IMR-90 (cell line): ENCODE data around the gene DENND1A. TPM values are rescaled to one million over a fixed set of nuclear protein-coding genes. Genes with fewer than 3 reads are reported as not detected.

Source experiments
- ATAC-seq: fragments of 200-7000 bp; cut with Tn5 transposase; 2 replicates; pipeline ENCODE4 v1.9.1; 2020; ENCODE audit warnings: low read depth, mild to moderate bottlenecking, moderate library complexity
- BruUV-seq: library from RNA; stranded (reverse); fragments of 400-500 nt; replicated peaks from 2 replicates; lab custom pipeline; 2021; lab: Mats Ljungman, UMichigan
- CTCF ChIA-PET: fragments of 300-600 bp; formaldehyde crosslinking; extraction: SDS; loops from one replicate; lab custom pipeline; 2021; ENCODE audit warnings: antibody characterized with exemption; lab: Yijun Ruan, JAX
- POLR2A ChIA-PET: fragments of 300-600 bp; sonication (Branson Sonifier 250); formaldehyde crosslinking; loops from one replicate; lab custom pipeline; 2022; ENCODE audit warnings: antibody characterized with exemption; ENCODE audit not compliant: unreplicated experiment; lab: Charles Lee
- DNase-seq: peaks from one replicate; pipeline ENCODE4 v3.0.0; 2013
- H2AFZ ChIP-seq: replicated peaks from 2 replicates; pipeline ENCODE3; 2013; ENCODE audit warnings: low read length, mild to moderate bottlenecking; ENCODE audit not compliant: poor library complexity
- H2AK5ac ChIP-seq: 2 replicates; pipeline ENCODE4 v1.6.1; 2013; ENCODE audit warnings: low read depth, low read length, inconsistent platforms
- H2AK9ac ChIP-seq: replicated peaks from 2 replicates; pipeline ENCODE3; 2013; ENCODE audit warnings: mild to moderate bottlenecking, low read depth, low read length, moderate library complexity; ENCODE audit not compliant: poor library complexity
- H2BK120ac ChIP-seq: 2 replicates; pipeline ENCODE4 v1.6.1; 2013; ENCODE audit warnings: low read depth, low read length, inconsistent platforms
- H2BK15ac ChIP-seq: 3 replicates; pipeline ENCODE4 v1.6.1; 2013; ENCODE audit warnings: low read depth, low read length, inconsistent platforms
- H2BK20ac ChIP-seq: 2 replicates; pipeline ENCODE4 v1.6.1; 2013; ENCODE audit warnings: low read depth, mild to moderate bottlenecking, inconsistent platforms, low read length, moderate library complexity
- H2BK5ac ChIP-seq: 2 replicates; pipeline ENCODE4 v1.6.1; 2013; ENCODE audit warnings: mild to moderate bottlenecking, low read depth, low read length, inconsistent platforms; ENCODE audit not compliant: poor library complexity, severe bottlenecking
- H3K14ac ChIP-seq: replicated peaks from 2 replicates; pipeline ENCODE4 v1.6.1; 2013; ENCODE audit warnings: low read depth, low read length, inconsistent platforms
- H3K18ac ChIP-seq: 2 replicates; pipeline ENCODE4 v1.6.1; 2013; ENCODE audit warnings: low read depth, low read length, control low read depth
- H3K23ac ChIP-seq: 2 replicates; pipeline ENCODE4 v1.6.1; 2013; ENCODE audit warnings: low read depth, low read length, inconsistent platforms
- H3K27ac ChIP-seq: 2 replicates; pipeline ENCODE4 v1.5.1; 2013; ENCODE audit warnings: mild to moderate bottlenecking, control low read depth, low read length; ENCODE audit not compliant: insufficient read depth
- H3K27me3 ChIP-seq: 2 replicates; pipeline ENCODE4 v1.6.1; 2013; ENCODE audit warnings: low read length; ENCODE audit not compliant: control insufficient read depth, insufficient read depth
- H3K36me3 ChIP-seq: 2 replicates; pipeline ENCODE4 v1.6.1; 2013; ENCODE audit warnings: low read length, mixed read lengths; ENCODE audit not compliant: control insufficient read depth, insufficient read depth
- H3K4ac ChIP-seq: 2 replicates; pipeline ENCODE4 v1.6.1; 2013; ENCODE audit warnings: low read depth, low read length, inconsistent platforms
- H3K4me1 ChIP-seq: 2 replicates; pipeline ENCODE4 v1.6.1; 2013; ENCODE audit warnings: low read length, mixed read lengths; ENCODE audit not compliant: control insufficient read depth, insufficient read depth
- H3K4me2 ChIP-seq: 2 replicates; pipeline ENCODE4 v1.6.1; 2013; ENCODE audit warnings: low read depth, mild to moderate bottlenecking, control low read depth, low read length, moderate library complexity
- H3K4me3 ChIP-seq: 2 replicates; pipeline ENCODE4 v1.5.1; 2013; ENCODE audit warnings: low read depth, mild to moderate bottlenecking, control low read depth, low read length, moderate library complexity; ENCODE audit not compliant: insufficient read depth
- H3K56ac ChIP-seq: 2 replicates; pipeline ENCODE4 v1.6.1; 2013; ENCODE audit warnings: low read length, inconsistent platforms; ENCODE audit not compliant: insufficient read depth; ENCODE audit errors: extremely low read depth
- H3K79me1 ChIP-seq, 2 experiments: 2 replicates each; pipeline ENCODE4 v1.6.1; 2013; ENCODE audit warnings: low read length in 2 of 2, inconsistent platforms in 1 of 2, low read depth in 1 of 2
- H3K9ac ChIP-seq: 2 replicates; pipeline ENCODE4 v1.6.1; 2013; ENCODE audit warnings: low read depth, low read length, control low read depth
- H3K9me1 ChIP-seq: 2 replicates; pipeline ENCODE4 v1.6.1; 2013; ENCODE audit warnings: low read length, inconsistent platforms; ENCODE audit not compliant: insufficient read depth
- H3K9me3 ChIP-seq: 2 replicates; pipeline ENCODE4 v1.6.1; 2013; ENCODE audit warnings: low read length; ENCODE audit not compliant: control insufficient read depth, insufficient read depth
- H4K20me1 ChIP-seq: 2 replicates; pipeline ENCODE4 v1.6.1; 2013; ENCODE audit warnings: low read length, inconsistent platforms; ENCODE audit not compliant: insufficient read depth
- H4K5ac ChIP-seq: 2 replicates; pipeline ENCODE4 v1.6.1; 2013; ENCODE audit warnings: mild to moderate bottlenecking, low read depth, low read length, control low read depth
- H4K8ac ChIP-seq, 2 experiments: 2 replicates each; pipeline ENCODE4 v1.6.1; 2013; ENCODE audit warnings: low read depth in 2 of 2, low read length in 2 of 2, control low read depth in 1 of 2, inconsistent platforms in 1 of 2
- H4K91ac ChIP-seq: 2 replicates; pipeline ENCODE4 v1.6.1; 2013; ENCODE audit warnings: low read depth, low read length, inconsistent platforms; ENCODE audit not compliant: insufficient read depth
- BHLHE40 ChIP-seq: fragments of 150-350 bp; IDR thresholded peaks from 2 replicates; pipeline ENCODE4 v1.6.1; 2016; ENCODE audit warnings: mild to moderate bottlenecking, low read depth, low read length
- CEBPB ChIP-seq: IDR thresholded peaks from 2 replicates; pipeline ENCODE4 v1.6.1; 2012; ENCODE audit warnings: low read depth, low read length, improper control_type of control experiment
- CHD1 ChIP-seq: IDR thresholded peaks from 2 replicates; pipeline ENCODE4 v1.6.1; 2012; ENCODE audit warnings: low read depth, low read length, improper control_type of control experiment
- CTCF ChIP-seq: conservative IDR thresholded peaks from 2 replicates; pipeline ENCODE4 v1.5.1; 2012; ENCODE audit warnings: mild to moderate bottlenecking, low read depth, low read length, improper control_type of control experiment
- FOS ChIP-seq: fragments of 150-350 bp; IDR thresholded peaks from 2 replicates; pipeline ENCODE4 v1.6.1; 2016; ENCODE audit warnings: low read depth, low read length
- MAFK ChIP-seq: IDR thresholded peaks from 2 replicates; pipeline ENCODE4 v1.6.1; 2012; ENCODE audit warnings: low read depth, low read length, improper control_type of control experiment
- MAZ ChIP-seq: IDR thresholded peaks from 2 replicates; pipeline ENCODE4 v1.6.1; 2012; ENCODE audit warnings: low read depth, mild to moderate bottlenecking, low read length, improper control_type of control experiment, moderate library complexity, borderline replicate concordance
- MXI1 ChIP-seq: IDR thresholded peaks from 2 replicates; pipeline ENCODE4 v1.6.1; 2012; ENCODE audit warnings: low read depth, mild to moderate bottlenecking, low read length, moderate library complexity, borderline replicate concordance
- NFE2L2 ChIP-seq: fragments of 150-350 bp; IDR thresholded peaks from 2 replicates; pipeline ENCODE4 v1.6.1; 2016; ENCODE audit warnings: low read depth, mild to moderate bottlenecking, low read length
- RAD21 ChIP-seq: IDR thresholded peaks from 2 replicates; pipeline ENCODE4 v1.6.1; 2012; ENCODE audit warnings: low read length, improper control_type of control experiment
- RCOR1 ChIP-seq: IDR thresholded peaks from 2 replicates; pipeline ENCODE4 v1.6.1; 2012; ENCODE audit warnings: mild to moderate bottlenecking, low read length, improper control_type of control experiment; ENCODE audit not compliant: insufficient replicate concordance
- RFX5 ChIP-seq: IDR thresholded peaks from 2 replicates; pipeline ENCODE4 v1.8.0; 2012; ENCODE audit warnings: low read depth, mild to moderate bottlenecking, low read length, moderate library complexity
- SMC3 ChIP-seq: fragments of 150-350 bp; IDR thresholded peaks from 2 replicates; pipeline ENCODE4 v1.6.1; 2016; ENCODE audit warnings: low read depth, mild to moderate bottlenecking, antibody characterized with exemption, low read length, moderate library complexity
- WGBS, 2 experiments: methylation state at CpG; one replicate each; pipeline versions ENCODE4 v1.1.5 to v1.1.7; 2013; ENCODE audit warnings: missing lambda C conversion rate in 2 of 2; ENCODE audit not compliant: insufficient read length in 1 of 2; ENCODE audit errors: extremely low coverage in 2 of 2; 5-methylcytosine and 5-hydroxymethylcytosine counted together
- dilution Hi-C: fragments of 300-500 bp; cut with HindIII; formaldehyde crosslinking; loops from one replicate; pipeline ENCODE4 v1.14.3; 2018; ENCODE audit warnings: low sequenced_read_pairs; ENCODE audit not compliant: unreplicated experiment
- in situ Hi-C: fragments of 300-500 bp; cut with MboI; formaldehyde crosslinking; loops from 3 replicates; pipeline ENCODE4 v1.14.3; 2019; ENCODE audit warnings: low sequenced_read_pairs, inconsistent platforms, mixed read lengths
- intact Hi-C: fragments of 100-400 bp; cut with micrococcal nuclease; formaldehyde crosslinking; loops from 2 replicates; pipeline ENCODE4 v1.10.0; 2022
- polyA plus RNA-seq, 3 experiments: library from polyadenylated mRNA; depleted of rRNA; stranded (reverse); fragments of >200 nt; gene quantifications; 2 replicates each; pipeline ENCODE4 v1.2.3, GENCODE V29; 2012; ENCODE audit warnings: low replicate concordance in 1 of 3
- total RNA-seq: library from RNA; depleted of rRNA; stranded (reverse); fragments of >200 nt; gene quantifications from 2 replicates; pipeline ENCODE4 v1.2.3, GENCODE V29; 2012
- TF ChIP-seq, protein P1 (sequence below): fragments of 150-350 bp; IDR thresholded peaks from 2 replicates; pipeline ENCODE4 v1.6.1; 2017; ENCODE audit warnings: mild to moderate bottlenecking, antibody characterized with exemption, low read length, low read depth
- TF ChIP-seq, protein P2 (sequence below): fragments of 150-350 bp; IDR thresholded peaks from 2 replicates; pipeline ENCODE4 v1.6.1; 2016; ENCODE audit warnings: low read depth, mild to moderate bottlenecking, low read length, moderate library complexity, borderline replicate concordance

DENND1A gene
- total and polyA plus RNA-seq, 2 of the 4 experiments (the other 2 are of a cell fraction): 21.4 to 27.6 TPM

GRCh38 chr9:123421801-123422455 is 508.0 kb downstream of the DENND1A start:
- in situ Hi-C loops: no loop called here
- Histone ChIP-seq H3K18ac (no peak overlapping the region), H3K4me3 (no peak overlapping the region), H3K14ac (no peak overlapping the region), H3K27ac (no peak overlapping the region), H2AK9ac (no peak overlapping the region), H2BK120ac (no peak overlapping the region), H2BK15ac (no peak overlapping the region), H4K8ac (no peak overlapping the region), H2AFZ (no peak overlapping the region), H2BK5ac (no peak overlapping the region), H3K4me2 (no peak overlapping the region), H3K23ac (no peak overlapping the region), H4K5ac (no peak overlapping the region), H3K4ac (no peak overlapping the region), H2BK20ac (no peak overlapping the region), H4K91ac (no peak overlapping the region), H3K4me1 (no peaks in the 10 kb centered on the region), H3K9ac (no peak overlapping the region), H3K56ac (no peak overlapping the region), H2AK5ac (no peak overlapping the region), H4K20me1 (no peaks in the 10 kb centered on the region), H3K9me3 (no peaks in the 10 kb centered on the region), H3K79me1 (no peaks in the 10 kb centered on the region), H3K9me1 (no peaks in the 10 kb centered on the region; the same call in 1 of the 2 replicates), H3K36me3 (no peaks in the 10 kb centered on the region), H3K27me3 (no peaks in the 10 kb centered on the region)
- no peak for ATAC-seq
- 83% methylated on average over 2 of the region's 8 CpGs; no CpG with 5 or more reads in 1 of the 2 experiments for WGBS, 2 experiments
- dilution Hi-C loops: no loop called here
- no peak for TF ChIP-seq SMC3
- no peak for TF ChIP-seq CTCF
- TF ChIP-seq RFX5: no peak
- TF ChIP-seq, protein P1, sequence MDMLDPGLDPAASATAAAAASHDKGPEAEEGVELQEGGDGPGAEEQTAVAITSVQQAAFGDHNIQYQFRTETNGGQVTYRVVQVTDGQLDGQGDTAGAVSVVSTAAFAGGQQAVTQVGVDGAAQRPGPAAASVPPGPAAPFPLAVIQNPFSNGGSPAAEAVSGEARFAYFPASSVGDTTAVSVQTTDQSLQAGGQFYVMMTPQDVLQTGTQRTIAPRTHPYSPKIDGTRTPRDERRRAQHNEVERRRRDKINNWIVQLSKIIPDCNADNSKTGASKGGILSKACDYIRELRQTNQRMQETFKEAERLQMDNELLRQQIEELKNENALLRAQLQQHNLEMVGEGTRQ: no peak
- no peak for TF ChIP-seq RCOR1
- TF ChIP-seq RAD21: no peak
- TF ChIP-seq MAFK: no peak
- TF ChIP-seq BHLHE40: no peak
- no peak for TF ChIP-seq CHD1
- TF ChIP-seq, protein P2, sequence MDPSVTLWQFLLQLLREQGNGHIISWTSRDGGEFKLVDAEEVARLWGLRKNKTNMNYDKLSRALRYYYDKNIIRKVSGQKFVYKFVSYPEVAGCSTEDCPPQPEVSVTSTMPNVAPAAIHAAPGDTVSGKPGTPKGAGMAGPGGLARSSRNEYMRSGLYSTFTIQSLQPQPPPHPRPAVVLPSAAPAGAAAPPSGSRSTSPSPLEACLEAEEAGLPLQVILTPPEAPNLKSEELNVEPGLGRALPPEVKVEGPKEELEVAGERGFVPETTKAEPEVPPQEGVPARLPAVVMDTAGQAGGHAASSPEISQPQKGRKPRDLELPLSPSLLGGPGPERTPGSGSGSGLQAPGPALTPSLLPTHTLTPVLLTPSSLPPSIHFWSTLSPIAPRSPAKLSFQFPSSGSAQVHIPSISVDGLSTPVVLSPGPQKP: no peak
- no peak for TF ChIP-seq FOS
- TF ChIP-seq CEBPB: no peak
- TF ChIP-seq NFE2L2: no peak
- no peak for TF ChIP-seq MAZ
- no peak for TF ChIP-seq MXI1
- BruUV-seq: no TSS peak
- intact Hi-C loops: no loop called here
- ChIA-PET POLR2A (no interaction called here), CTCF (no interaction called here)
- no peak for DNase-seq
